ENCODE data around the gene C2CD4B.

C2CD4B gene

GRCh38 chr15:62118520-62119226 is 46.4 kb downstream of the C2CD4B start:
- ATAC-seq = no peak

GRCh38 chr15:62115847-62116246 is 49.2 kb downstream of the C2CD4B start:
- ATAC-seq = no peak

Measured in activated CD4-positive, CD25-positive, alpha-beta regulatory T cell treated with anti-CD3 and anti-CD28 coated beads, Interleukin-2, amount 50 U/mL, for 24 hours (primary cell).